Measurements from ENCODE around the gene TMEM44.

TMEM44 gene

DNA sequence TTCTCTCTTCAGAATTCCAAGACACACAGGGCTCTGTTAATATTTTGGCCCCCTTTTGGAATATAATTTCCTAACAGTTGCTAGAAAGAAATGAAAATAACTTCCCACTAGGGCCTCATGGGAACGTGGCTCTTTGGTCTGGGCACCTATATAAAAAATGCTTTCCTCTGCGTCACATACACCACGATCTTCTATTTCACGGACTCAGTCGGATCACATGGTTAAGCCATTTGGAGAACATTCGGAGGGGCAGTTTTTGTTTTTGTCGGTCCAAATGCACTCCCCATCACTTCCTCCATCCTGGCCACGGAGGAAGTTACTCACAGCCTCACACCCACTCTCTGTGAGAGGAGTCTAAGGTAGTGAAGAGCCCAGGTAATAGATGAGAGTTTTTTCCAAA, 21.0 kb downstream of the TMEM44 start:
- DNase-seq, result no peak
- no peaks in the 10 kb centered on the region for H3K36me3 ChIP-seq
- TF ChIP-seq, protein P1, sequence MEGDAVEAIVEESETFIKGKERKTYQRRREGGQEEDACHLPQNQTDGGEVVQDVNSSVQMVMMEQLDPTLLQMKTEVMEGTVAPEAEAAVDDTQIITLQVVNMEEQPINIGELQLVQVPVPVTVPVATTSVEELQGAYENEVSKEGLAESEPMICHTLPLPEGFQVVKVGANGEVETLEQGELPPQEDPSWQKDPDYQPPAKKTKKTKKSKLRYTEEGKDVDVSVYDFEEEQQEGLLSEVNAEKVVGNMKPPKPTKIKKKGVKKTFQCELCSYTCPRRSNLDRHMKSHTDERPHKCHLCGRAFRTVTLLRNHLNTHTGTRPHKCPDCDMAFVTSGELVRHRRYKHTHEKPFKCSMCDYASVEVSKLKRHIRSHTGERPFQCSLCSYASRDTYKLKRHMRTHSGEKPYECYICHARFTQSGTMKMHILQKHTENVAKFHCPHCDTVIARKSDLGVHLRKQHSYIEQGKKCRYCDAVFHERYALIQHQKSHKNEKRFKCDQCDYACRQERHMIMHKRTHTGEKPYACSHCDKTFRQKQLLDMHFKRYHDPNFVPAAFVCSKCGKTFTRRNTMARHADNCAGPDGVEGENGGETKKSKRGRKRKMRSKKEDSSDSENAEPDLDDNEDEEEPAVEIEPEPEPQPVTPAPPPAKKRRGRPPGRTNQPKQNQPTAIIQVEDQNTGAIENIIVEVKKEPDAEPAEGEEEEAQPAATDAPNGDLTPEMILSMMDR (IDR thresholded peaks at IDR 0.05; ENCODE audit: low read depth, low read length), result no peak

DNA sequence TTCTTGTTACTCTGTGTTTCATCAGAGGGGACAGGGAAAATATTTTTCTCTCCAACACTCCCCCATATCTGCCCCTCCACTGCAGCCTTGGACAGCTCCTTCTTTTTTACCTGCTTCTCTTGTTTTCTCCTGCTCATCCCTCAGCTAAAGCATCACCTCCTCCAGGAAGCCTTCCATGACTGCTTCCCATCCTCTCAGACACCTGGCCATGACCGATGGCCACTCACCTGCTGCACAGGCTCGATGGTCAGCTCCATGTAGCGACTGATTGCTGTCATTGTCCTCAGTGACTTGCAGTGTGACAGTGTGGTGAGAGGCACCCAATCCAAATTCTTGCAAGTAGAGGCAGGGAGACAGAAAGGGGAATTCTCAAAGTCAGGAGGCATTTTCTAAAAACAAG, 22.5 kb downstream of the TMEM44 start:
- no peak overlapping the region for H3K4me3 ChIP-seq (ENCODE audit: low read depth, low read length)
- H3K9me3 ChIP-seq, result no peaks in the 10 kb centered on the region
- DNase-seq, result no peak
- TF ChIP-seq, protein P1 (IDR thresholded peaks at IDR 0.05; ENCODE audit: low read depth, low read length), result no peak
- H3K4me1 ChIP-seq, result peaks cover 3% of the 10 kb centered on the region
- no peaks in the 10 kb centered on the region for H3K27me3 ChIP-seq
- H3K36me3 ChIP-seq, result no peaks in the 10 kb centered on the region

More for the DNA sequence above, 21.0 kb downstream of the TMEM44 start:
- H3K4me3 ChIP-seq (ENCODE audit: low read depth, low read length), result no peak overlapping the region
- H3K27me3 ChIP-seq, result no peaks in the 10 kb centered on the region
- no peaks in the 10 kb centered on the region for H3K9me3 ChIP-seq
- no peaks in the 10 kb centered on the region for H3K4me1 ChIP-seq

DNA sequence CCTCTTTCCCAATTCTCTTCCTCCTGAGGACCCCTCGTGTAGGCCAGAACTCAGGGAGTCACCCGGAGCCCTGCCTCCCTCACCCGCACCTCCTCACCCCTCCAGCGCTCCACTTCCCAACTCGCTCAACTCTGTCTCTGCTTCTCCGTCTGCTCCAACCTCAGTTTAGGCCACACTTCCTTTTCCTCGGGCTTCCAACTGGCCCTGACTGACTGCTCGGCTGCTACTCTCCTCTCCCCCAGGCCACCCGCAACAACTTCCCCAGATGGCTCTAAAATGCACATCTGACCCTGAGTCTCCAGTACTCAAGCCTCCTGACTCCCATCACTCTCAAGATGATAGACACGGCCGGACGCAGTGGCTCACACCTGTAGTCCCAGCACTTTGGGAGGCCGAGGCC, 23.6 kb downstream of the TMEM44 start:
- Histone ChIP-seq H3K36me3 (no peaks in the 10 kb centered on the region), H3K9me3 (no peaks in the 10 kb centered on the region), H3K27me3 (no peaks in the 10 kb centered on the region), H3K4me1 (peaks cover 14% of the 10 kb centered on the region), H3K4me3 (ENCODE audit: low read depth, low read length) (no peak overlapping the region)
- TF ChIP-seq, protein P1 (IDR thresholded peaks at IDR 0.05; ENCODE audit: low read depth, low read length), result no peak
- no peak for DNase-seq

DNA sequence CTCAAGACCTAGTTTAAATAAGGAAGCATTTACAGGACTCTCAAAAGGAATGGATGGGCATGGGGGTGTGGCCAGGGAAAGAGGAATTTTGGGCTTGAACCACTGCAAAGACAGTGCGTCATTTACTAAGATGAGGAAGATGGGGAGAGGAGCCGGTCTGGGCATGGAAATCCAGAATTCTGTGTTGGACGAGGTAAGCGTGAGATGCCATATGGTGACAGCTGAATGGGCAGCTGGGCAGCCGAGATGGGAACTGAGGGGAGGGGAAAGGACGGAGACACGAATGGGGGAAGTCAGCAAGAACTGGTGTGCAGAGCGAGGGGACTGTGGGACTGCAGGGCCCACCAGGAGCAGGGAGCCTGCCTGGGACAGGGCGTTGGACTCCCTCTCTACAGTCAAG, 24.2 kb downstream of the TMEM44 start:
- Histone ChIP-seq H3K27me3 (no peaks in the 10 kb centered on the region), H3K4me1 (peaks cover 16% of the 10 kb centered on the region), H3K4me3 (ENCODE audit: low read depth, low read length) (no peak overlapping the region), H3K9me3 (no peaks in the 10 kb centered on the region), H3K36me3 (no peaks in the 10 kb centered on the region; the same call in 1 of the 2 replicates)
- no peak for DNase-seq
- TF ChIP-seq, protein P1 (IDR thresholded peaks at IDR 0.05; ENCODE audit: low read depth, low read length), result no peak

DNA sequence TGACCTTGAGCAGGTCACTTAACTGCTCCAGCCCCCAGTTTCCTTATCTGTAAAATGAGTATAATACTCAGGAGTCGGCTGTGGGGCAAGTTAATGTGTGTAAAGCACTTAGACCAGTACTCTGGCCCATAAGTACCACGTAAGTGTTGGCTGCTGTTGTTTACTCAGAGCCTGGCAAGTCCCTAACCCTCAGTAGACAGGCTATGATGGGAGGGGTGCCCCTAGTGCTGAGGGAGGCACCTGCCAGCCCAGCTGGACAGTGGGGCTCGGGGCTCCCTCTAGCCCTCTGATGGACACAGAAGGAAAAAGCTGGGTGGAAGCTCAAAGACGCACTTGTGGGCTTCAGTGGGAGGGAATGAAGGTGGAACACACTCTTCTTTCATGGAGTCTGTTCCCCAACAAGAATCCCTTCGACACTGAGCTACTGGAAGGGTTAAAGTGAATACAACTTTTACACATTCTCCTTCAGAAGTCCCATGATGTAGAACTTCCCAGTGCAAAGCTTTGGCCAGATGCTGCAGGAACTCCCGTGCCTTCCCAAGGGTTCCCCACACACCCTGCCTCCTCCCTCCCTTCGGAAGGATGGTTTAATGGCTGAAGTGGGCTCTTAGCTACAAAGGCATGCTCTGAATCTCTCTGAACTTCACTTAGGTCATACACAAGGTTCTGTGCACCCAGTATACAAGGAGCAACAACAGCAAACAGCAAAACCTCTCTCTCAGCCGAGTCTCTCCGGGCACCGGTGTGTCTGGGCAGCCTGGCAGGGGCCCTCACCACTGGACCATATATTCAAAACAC, 25.4 kb downstream of the TMEM44 start:
- Histone ChIP-seq H3K4me1 (peaks cover 16% of the 10 kb centered on the region), H3K27me3 (no peaks in the 10 kb centered on the region), H3K36me3 (no peaks in the 10 kb centered on the region; the same call in 1 of the 2 replicates), H3K4me3 (ENCODE audit: low read depth, low read length) (no peak overlapping the region), H3K9me3 (no peaks in the 10 kb centered on the region)
- DNase-seq, result no peak
- TF ChIP-seq, protein P1 (IDR thresholded peaks at IDR 0.05; ENCODE audit: low read depth, low read length), result no peak

DNA sequence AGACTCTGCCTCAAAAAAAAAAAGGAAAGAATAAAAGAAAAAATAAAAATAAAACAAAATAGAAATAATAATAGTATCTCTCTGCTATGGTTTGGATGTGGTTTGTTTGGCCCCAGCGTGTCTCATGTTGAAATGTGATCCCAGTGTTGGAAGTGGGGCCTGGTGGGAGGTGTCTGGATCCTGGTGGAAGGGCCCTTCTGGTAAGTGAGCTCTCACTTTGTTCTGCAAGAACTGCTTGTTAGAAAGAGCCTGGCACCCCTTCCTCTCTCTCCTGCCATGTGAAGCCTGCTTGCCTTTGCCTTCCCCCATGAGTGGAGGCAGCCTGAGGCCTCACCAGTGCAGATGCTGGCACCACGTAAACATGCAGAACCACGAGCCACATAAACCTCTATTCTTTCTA, 26.3 kb downstream of the TMEM44 start:
- no peak overlapping the region for H3K4me3 ChIP-seq (ENCODE audit: low read depth, low read length)
- DNase-seq, result no peak
- TF ChIP-seq, protein P1 (IDR thresholded peaks at IDR 0.05; ENCODE audit: low read depth, low read length), result no peak

More for the DNA sequence above, 26.3 kb downstream of the TMEM44 start:
- no peaks in the 10 kb centered on the region for H3K9me3 ChIP-seq
- H3K36me3 ChIP-seq, result no peaks in the 10 kb centered on the region; the same call in 1 of the 2 replicates
- H3K4me1 ChIP-seq, result peaks cover 16% of the 10 kb centered on the region
- no peaks in the 10 kb centered on the region for H3K27me3 ChIP-seq
